ENCODE measurements around the gene GPR89B.
A peak's percentile ranks its signal among the peaks of the same experiment; 100 is the strongest.
"Not testable (repeated sequence)": the region's sequence is repeated elsewhere in the genome, so short reads cannot be mapped to it uniquely, and the experiment has no call there.

The GPR89B gene

GRCh38 chr1:147928236-147929132, at the start of gene GPR89B:
TSS of gene GPR89B (plus strand) at chr1:147928420. CDS start at chr1:147928537, 117 bp downstream.
- peak; percentile 97 for DNase-seq (ENCODE audit: low spot score)

GRCh38 chr1:147879911-147880310, 48.3 kb upstream of the GPR89B start:
- DNase-seq (ENCODE audit: low spot score) = no peak

GRCh38 chr1:147882535-147882934, 45.7 kb upstream of the GPR89B start:
- DNase-seq (ENCODE audit: low spot score) = no peak

- peak; percentile 78 for DNase-seq (ENCODE audit: low spot score)
Measured at GRCh38 chr1:147890177-147890790, 37.9 kb upstream of the GPR89B start.

- no peak for DNase-seq (ENCODE audit: low spot score)
Measured at GRCh38 chr1:147891088-147891487, 37.1 kb upstream of the GPR89B start.

GRCh38 chr1:147892216-147892615, 36.0 kb upstream of the GPR89B start:
- peak; percentile 58 for DNase-seq (ENCODE audit: low spot score)

GRCh38 chr1:147892731-147893214, 35.4 kb upstream of the GPR89B start:
- DNase-seq (ENCODE audit: low spot score) = peak; percentile 78

- DNase-seq (ENCODE audit: low spot score) = no peak
Measured at GRCh38 chr1:147895123-147895522, 33.1 kb upstream of the GPR89B start.

- DNase-seq (ENCODE audit: low spot score) = no peak
Measured at GRCh38 chr1:147897029-147897752, 31.0 kb upstream of the GPR89B start.

GRCh38 chr1:147897789-147898188, 30.4 kb upstream of the GPR89B start:
- no peak for DNase-seq (ENCODE audit: low spot score)

GRCh38 chr1:147902253-147902845, 25.9 kb upstream of the GPR89B start, which contains the start of gene GJA8:
TSS of gene GJA8 (plus strand) at chr1:147902795. CDS start at chr1:147907956, 5,161 bp downstream.
- no peak for DNase-seq (ENCODE audit: low spot score)

GRCh38 chr1:147904726-147905125, 23.5 kb upstream of the GPR89B start:
- DNase-seq (ENCODE audit: low spot score) = no peak

GRCh38 chr1:147907786-147908509, 20.3 kb upstream of the GPR89B start:
- no peak for DNase-seq (ENCODE audit: low spot score)

GRCh38 chr1:147912553-147912952, 15.7 kb upstream of the GPR89B start:
- DNase-seq (ENCODE audit: low spot score) = no peak

GRCh38 chr1:147913362-147913942, 14.8 kb upstream of the GPR89B start:
- no peak for DNase-seq (ENCODE audit: low spot score)

GRCh38 chr1:147919896-147920295, 8.3 kb upstream of the GPR89B start:
- DNase-seq (ENCODE audit: low spot score) = no peak

GRCh38 chr1:147924813-147925212, 3.4 kb upstream of the GPR89B start:
- DNase-seq (ENCODE audit: low spot score) = no peak

GRCh38 chr1:147927215-147927614, 1.0 kb upstream of the GPR89B start:
- not testable (repeated sequence) for DNase-seq (ENCODE audit: low spot score)

GRCh38 chr1:147927689-147928088, 531 bp upstream of the GPR89B start:
- not testable (repeated sequence) for DNase-seq (ENCODE audit: low spot score)

GRCh38 chr1:147931137-147931536, 2.9 kb downstream of the GPR89B start:
- not testable (repeated sequence) for DNase-seq (ENCODE audit: low spot score)

- not testable (repeated sequence) for DNase-seq (ENCODE audit: low spot score)
Measured at GRCh38 chr1:147935296-147935695, 7.1 kb downstream of the GPR89B start.
